ENCODE measurements around the gene SHE.

Gene SHE

DNA sequence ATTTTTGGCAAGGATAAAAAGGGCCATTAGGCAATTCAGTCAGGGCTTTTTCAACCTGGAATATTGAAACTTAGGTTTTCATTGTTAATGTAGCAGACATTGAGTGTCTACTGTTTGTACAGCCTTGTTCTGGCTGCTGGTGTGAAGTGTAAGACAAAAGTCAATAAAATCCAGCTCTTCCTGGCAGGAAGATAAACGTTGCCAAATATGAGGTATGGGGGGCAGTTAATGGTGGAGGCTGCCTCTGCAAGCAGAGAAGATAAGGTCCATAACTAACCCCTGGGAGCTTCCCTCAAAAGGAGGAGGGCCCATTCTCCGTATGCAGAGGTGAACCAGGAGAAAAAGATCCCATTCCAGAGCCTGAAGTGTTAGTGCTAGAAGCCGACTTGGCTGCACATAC, 19.5 kb upstream of the SHE start:
- Histone ChIP-seq H3K9me3 (ENCODE audit: insufficient read depth, low read length) (no peaks in the 10 kb centered on the region), H3K4me2 (ENCODE audit: low read depth, low read length, poor library complexity, severe bottlenecking) (no peak overlapping the region), H3K36me3 (ENCODE audit: low read length) (no peaks in the 10 kb centered on the region), H3K4me3 (ENCODE audit: insufficient read depth, low read length, poor library complexity, severe bottlenecking) (no peak overlapping the region), H3K9me2 (replicated peaks; ENCODE audit: insufficient read depth, low read length) (no peaks in the 10 kb centered on the region), H3K79me2 (ENCODE audit: insufficient read depth, low read length) (no peaks in the 10 kb centered on the region), H2AFZ (ENCODE audit: low read depth, low read length, severe bottlenecking) (no peak overlapping the region), H3K27ac (ENCODE audit: low read depth, low read length) (no peak overlapping the region), H4K20me1 (ENCODE audit: low read depth, low read length) (no peaks in the 10 kb centered on the region), H3K27me3 (ENCODE audit: low read length) (no peaks in the 10 kb centered on the region), H3F3A (ENCODE audit: insufficient read depth) (no peaks in the 10 kb centered on the region), H3K9ac (ENCODE audit: low read length) (no peak overlapping the region)
- TF ChIP-seq EZH2phosphoT487 (conservative IDR thresholded peaks at IDR 0.05; ENCODE audit: low read length) (no peak), CTCF (IDR thresholded peaks at IDR 0.05; ENCODE audit: insufficient read depth, low read length, poor library complexity, severe bottlenecking) (no peak)

DNA sequence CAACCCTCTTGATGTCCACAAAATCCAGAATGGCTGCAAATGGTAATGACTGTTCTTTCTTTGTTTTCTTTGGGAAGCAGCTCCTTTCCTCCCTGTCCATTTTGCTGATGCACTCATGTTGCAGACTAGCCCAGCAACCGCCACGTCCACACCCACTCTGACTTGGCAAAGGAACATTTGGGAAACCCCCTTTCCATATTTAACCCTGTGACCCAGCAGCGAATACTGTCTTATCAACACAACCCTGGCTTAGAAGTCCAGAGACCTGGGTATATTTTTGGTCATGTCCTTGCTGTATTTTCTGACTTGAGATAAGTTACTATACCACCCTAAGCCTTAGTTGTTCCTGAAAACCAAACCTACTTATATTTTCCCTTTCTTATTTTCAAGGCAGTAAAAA, 18.1 kb upstream of the SHE start:
- Histone ChIP-seq H3K27me3 (ENCODE audit: low read length) (no peaks in the 10 kb centered on the region), H3K36me3 (ENCODE audit: low read length) (no peaks in the 10 kb centered on the region), H4K20me1 (ENCODE audit: low read depth, low read length) (no peaks in the 10 kb centered on the region), H3K4me2 (ENCODE audit: low read depth, low read length, poor library complexity, severe bottlenecking) (no peak overlapping the region), H3K27ac (ENCODE audit: low read depth, low read length) (no peak overlapping the region), H3K4me3 (ENCODE audit: insufficient read depth, low read length, poor library complexity, severe bottlenecking) (no peak overlapping the region), H3K9ac (ENCODE audit: low read length) (no peak overlapping the region), H3K79me2 (ENCODE audit: insufficient read depth, low read length) (no peaks in the 10 kb centered on the region), H3K9me2 (replicated peaks; ENCODE audit: insufficient read depth, low read length) (no peaks in the 10 kb centered on the region), H2AFZ (ENCODE audit: low read depth, low read length, severe bottlenecking) (no peak overlapping the region), H3K9me3 (ENCODE audit: insufficient read depth, low read length) (no peaks in the 10 kb centered on the region), H3F3A (ENCODE audit: insufficient read depth) (no peaks in the 10 kb centered on the region)
- no peak for TF ChIP-seq CTCF (IDR thresholded peaks at IDR 0.05; ENCODE audit: insufficient read depth, low read length, poor library complexity, severe bottlenecking)

DNA sequence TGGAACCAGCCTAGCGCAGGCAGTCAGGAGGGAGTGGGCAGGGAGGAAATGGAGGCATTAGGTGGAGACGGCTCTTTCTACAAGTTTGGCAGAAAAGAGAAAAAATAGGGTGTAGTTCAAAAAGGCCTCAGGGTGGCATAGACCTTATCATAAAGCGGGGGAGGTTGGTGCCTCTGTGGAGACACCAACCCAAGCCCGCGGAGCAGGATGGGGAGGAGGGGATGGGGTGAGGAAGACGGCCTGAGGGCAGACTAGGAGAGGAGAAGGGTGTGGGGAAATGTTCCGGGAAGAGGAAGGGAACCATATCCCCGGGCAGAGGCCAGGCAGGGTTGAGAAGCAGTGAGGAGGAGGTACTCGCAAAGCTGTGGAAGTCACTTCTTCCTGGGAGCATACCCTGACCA, 17.4 kb upstream of the SHE start:
- Histone ChIP-seq H3K9me3 (ENCODE audit: insufficient read depth, low read length) (no peaks in the 10 kb centered on the region), H3K27me3 (ENCODE audit: low read length) (no peaks in the 10 kb centered on the region), H3K79me2 (ENCODE audit: insufficient read depth, low read length) (no peaks in the 10 kb centered on the region), H3K9me2 (replicated peaks; ENCODE audit: insufficient read depth, low read length) (no peaks in the 10 kb centered on the region), H2AFZ (ENCODE audit: low read depth, low read length, severe bottlenecking) (no peak overlapping the region), H3K4me2 (ENCODE audit: low read depth, low read length, poor library complexity, severe bottlenecking) (no peak overlapping the region), H3K4me3 (ENCODE audit: insufficient read depth, low read length, poor library complexity, severe bottlenecking) (no peak overlapping the region), H3K36me3 (ENCODE audit: low read length) (no peaks in the 10 kb centered on the region), H4K20me1 (ENCODE audit: low read depth, low read length) (no peaks in the 10 kb centered on the region), H3K9ac (ENCODE audit: low read length) (no peak overlapping the region), H3F3A (ENCODE audit: insufficient read depth) (no peaks in the 10 kb centered on the region), H3K27ac (ENCODE audit: low read depth, low read length) (no peak overlapping the region)
- no peak for TF ChIP-seq EZH2phosphoT487 (conservative IDR thresholded peaks at IDR 0.05; ENCODE audit: low read length)
- TF ChIP-seq CTCF (IDR thresholded peaks at IDR 0.05; ENCODE audit: insufficient read depth, low read length, poor library complexity, severe bottlenecking): no peak

GRCh38 chr1:154517661-154518060, 15.4 kb upstream of the SHE start:
- no peaks in the 10 kb centered on the region for H3K9me2 ChIP-seq (replicated peaks; ENCODE audit: insufficient read depth, low read length)
- H3K36me3 ChIP-seq (ENCODE audit: low read length): no peaks in the 10 kb centered on the region
- no peak overlapping the region for H3K4me2 ChIP-seq (ENCODE audit: low read depth, low read length, poor library complexity, severe bottlenecking)
- TF ChIP-seq EZH2phosphoT487 (conservative IDR thresholded peaks at IDR 0.05; ENCODE audit: low read length) (no peak), CTCF (IDR thresholded peaks at IDR 0.05; ENCODE audit: insufficient read depth, low read length, poor library complexity, severe bottlenecking) (no peak)
- H3K27ac ChIP-seq (ENCODE audit: low read depth, low read length): no peak overlapping the region
- no peaks in the 10 kb centered on the region for H3K79me2 ChIP-seq (ENCODE audit: insufficient read depth, low read length)
- no peak overlapping the region for H3K9ac ChIP-seq (ENCODE audit: low read length)
- H4K20me1 ChIP-seq (ENCODE audit: low read depth, low read length): no peaks in the 10 kb centered on the region
- H3K9me3 ChIP-seq (ENCODE audit: insufficient read depth, low read length): no peaks in the 10 kb centered on the region
- H3F3A ChIP-seq (ENCODE audit: insufficient read depth): no peaks in the 10 kb centered on the region
- H2AFZ ChIP-seq (ENCODE audit: low read depth, low read length, severe bottlenecking): no peak overlapping the region
- H3K27me3 ChIP-seq (ENCODE audit: low read length): no peaks in the 10 kb centered on the region
- no peak overlapping the region for H3K4me3 ChIP-seq (ENCODE audit: insufficient read depth, low read length, poor library complexity, severe bottlenecking)
